H1 (cell line): ENCODE measurements around the gene MZF1. TPM values are rescaled to one million over a fixed set of nuclear protein-coding genes. Genes with fewer than 3 reads are reported as not detected.

Source experiments
- POU5F1 ChIP-seq: IDR thresholded peaks from 2 replicates; pipeline ENCODE4 v1.6.1; 2011; ENCODE audit warnings: low read depth, mild to moderate bottlenecking, low read length, moderate library complexity
- polyA plus RNA-seq, 7 experiments: library from polyadenylated mRNA; depleted of rRNA in 3 of 7; stranded (reverse) in 5 of 7; unstranded in 2 of 7; fragments of >200 nt in 5 of 7; fragments of 200-250 nt in 2 of 7; gene quantifications; 1 replicate in 5 of 7; 2 replicates in 1 of 7; 4 replicates in 1 of 7; pipeline versions ENCODE4 v1.2.1 to v1.2.3, GENCODE V29; 2011 to 2013; ENCODE audit warnings: missing spikeins in 2 of 7, mixed read lengths in 2 of 7
- total RNA-seq: library from RNA; stranded (reverse); fragmentation: NEBNext Ultra II Directional; extraction: Animal tissue kit (Norgen Biotek cat#: 25700); gene quantifications from 2 replicates; pipeline ENCODE4 v1.2.1, GENCODE V29; 2021
- TF ChIP-seq, protein P1 (sequence below): fragments of 300-600 bp; sonication (generic); IDR thresholded peaks from 2 replicates; pipeline ENCODE4 v1.7.1; 2012; ENCODE audit warnings: low read length, moderate library complexity, mild to moderate bottlenecking, inconsistent platforms; ENCODE audit not compliant: insufficient replicate concordance

The MZF1 gene
- total and polyA plus RNA-seq, 2 of the 8 experiments (the other 6 are each of a cell fraction or from before 2014, with no cell fraction given), result 15.2 to 25.0 TPM

DNA sequence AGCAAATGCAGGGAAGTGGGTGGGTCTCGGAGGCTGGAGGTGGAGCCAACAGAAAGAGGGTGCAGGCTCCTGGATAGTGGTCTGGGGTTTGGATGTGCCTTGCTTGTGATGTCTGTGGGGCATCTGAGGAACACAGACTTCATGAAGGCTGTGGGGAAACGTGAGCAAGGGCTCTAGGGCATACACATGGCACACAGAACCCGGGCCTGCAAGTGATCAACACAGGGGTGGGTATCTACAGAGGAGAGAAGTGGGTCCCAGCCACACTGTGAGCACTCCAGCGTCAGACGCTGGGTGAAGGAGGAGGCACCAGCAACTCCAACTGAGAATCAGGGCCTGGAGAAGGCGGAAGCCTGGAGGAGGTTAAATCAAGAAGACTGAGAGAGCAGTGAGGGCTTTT, 9.3 kb downstream of the MZF1 start (continued):
- no peak for TF ChIP-seq POU5F1
- TF ChIP-seq, protein P1, sequence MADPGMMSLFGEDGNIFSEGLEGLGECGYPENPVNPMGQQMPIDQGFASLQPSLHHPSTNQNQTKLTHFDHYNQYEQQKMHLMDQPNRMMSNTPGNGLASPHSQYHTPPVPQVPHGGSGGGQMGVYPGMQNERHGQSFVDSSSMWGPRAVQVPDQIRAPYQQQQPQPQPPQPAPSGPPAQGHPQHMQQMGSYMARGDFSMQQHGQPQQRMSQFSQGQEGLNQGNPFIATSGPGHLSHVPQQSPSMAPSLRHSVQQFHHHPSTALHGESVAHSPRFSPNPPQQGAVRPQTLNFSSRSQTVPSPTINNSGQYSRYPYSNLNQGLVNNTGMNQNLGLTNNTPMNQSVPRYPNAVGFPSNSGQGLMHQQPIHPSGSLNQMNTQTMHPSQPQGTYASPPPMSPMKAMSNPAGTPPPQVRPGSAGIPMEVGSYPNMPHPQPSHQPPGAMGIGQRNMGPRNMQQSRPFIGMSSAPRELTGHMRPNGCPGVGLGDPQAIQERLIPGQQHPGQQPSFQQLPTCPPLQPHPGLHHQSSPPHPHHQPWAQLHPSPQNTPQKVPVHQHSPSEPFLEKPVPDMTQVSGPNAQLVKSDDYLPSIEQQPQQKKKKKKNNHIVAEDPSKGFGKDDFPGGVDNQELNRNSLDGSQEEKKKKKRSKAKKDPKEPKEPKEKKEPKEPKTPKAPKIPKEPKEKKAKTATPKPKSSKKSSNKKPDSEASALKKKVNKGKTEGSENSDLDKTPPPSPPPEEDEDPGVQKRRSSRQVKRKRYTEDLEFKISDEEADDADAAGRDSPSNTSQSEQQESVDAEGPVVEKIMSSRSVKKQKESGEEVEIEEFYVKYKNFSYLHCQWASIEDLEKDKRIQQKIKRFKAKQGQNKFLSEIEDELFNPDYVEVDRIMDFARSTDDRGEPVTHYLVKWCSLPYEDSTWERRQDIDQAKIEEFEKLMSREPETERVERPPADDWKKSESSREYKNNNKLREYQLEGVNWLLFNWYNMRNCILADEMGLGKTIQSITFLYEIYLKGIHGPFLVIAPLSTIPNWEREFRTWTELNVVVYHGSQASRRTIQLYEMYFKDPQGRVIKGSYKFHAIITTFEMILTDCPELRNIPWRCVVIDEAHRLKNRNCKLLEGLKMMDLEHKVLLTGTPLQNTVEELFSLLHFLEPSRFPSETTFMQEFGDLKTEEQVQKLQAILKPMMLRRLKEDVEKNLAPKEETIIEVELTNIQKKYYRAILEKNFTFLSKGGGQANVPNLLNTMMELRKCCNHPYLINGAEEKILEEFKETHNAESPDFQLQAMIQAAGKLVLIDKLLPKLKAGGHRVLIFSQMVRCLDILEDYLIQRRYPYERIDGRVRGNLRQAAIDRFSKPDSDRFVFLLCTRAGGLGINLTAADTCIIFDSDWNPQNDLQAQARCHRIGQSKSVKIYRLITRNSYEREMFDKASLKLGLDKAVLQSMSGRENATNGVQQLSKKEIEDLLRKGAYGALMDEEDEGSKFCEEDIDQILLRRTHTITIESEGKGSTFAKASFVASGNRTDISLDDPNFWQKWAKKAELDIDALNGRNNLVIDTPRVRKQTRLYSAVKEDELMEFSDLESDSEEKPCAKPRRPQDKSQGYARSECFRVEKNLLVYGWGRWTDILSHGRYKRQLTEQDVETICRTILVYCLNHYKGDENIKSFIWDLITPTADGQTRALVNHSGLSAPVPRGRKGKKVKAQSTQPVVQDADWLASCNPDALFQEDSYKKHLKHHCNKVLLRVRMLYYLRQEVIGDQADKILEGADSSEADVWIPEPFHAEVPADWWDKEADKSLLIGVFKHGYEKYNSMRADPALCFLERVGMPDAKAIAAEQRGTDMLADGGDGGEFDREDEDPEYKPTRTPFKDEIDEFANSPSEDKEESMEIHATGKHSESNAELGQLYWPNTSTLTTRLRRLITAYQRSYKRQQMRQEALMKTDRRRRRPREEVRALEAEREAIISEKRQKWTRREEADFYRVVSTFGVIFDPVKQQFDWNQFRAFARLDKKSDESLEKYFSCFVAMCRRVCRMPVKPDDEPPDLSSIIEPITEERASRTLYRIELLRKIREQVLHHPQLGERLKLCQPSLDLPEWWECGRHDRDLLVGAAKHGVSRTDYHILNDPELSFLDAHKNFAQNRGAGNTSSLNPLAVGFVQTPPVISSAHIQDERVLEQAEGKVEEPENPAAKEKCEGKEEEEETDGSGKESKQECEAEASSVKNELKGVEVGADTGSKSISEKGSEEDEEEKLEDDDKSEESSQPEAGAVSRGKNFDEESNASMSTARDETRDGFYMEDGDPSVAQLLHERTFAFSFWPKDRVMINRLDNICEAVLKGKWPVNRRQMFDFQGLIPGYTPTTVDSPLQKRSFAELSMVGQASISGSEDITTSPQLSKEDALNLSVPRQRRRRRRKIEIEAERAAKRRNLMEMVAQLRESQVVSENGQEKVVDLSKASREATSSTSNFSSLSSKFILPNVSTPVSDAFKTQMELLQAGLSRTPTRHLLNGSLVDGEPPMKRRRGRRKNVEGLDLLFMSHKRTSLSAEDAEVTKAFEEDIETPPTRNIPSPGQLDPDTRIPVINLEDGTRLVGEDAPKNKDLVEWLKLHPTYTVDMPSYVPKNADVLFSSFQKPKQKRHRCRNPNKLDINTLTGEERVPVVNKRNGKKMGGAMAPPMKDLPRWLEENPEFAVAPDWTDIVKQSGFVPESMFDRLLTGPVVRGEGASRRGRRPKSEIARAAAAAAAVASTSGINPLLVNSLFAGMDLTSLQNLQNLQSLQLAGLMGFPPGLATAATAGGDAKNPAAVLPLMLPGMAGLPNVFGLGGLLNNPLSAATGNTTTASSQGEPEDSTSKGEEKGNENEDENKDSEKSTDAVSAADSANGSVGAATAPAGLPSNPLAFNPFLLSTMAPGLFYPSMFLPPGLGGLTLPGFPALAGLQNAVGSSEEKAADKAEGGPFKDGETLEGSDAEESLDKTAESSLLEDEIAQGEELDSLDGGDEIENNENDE, result no peak
